Skeletal muscle satellite cell (primary cell): Measurements from ENCODE around the gene LCOR.
"Not testable (repeated sequence)": the region's sequence is repeated elsewhere in the genome, so short reads cannot be mapped to it uniquely, and the experiment has no call there.

Source experiments
- H3K27me3 ChIP-seq: 2 replicates; pipeline ENCODE4 v1.7.0; 2013; ENCODE audit warnings: low read length; ENCODE audit not compliant: control insufficient read depth, insufficient read depth
- H3K36me3 ChIP-seq: 2 replicates; pipeline ENCODE4 v1.7.0; 2013; ENCODE audit warnings: mild to moderate bottlenecking, control low read depth, low read length; ENCODE audit not compliant: insufficient read depth
- H3K4me1 ChIP-seq: 2 replicates; pipeline ENCODE4 v1.7.0; 2013; ENCODE audit warnings: low read length; ENCODE audit not compliant: control insufficient read depth, insufficient read depth
- H3K4me2 ChIP-seq: 2 replicates; pipeline ENCODE4 v1.7.0; 2013; ENCODE audit warnings: mild to moderate bottlenecking, low read length
- H3K4me3 ChIP-seq: 2 replicates; pipeline ENCODE4 v1.7.0; 2013; ENCODE audit warnings: low read length
- H3K9ac ChIP-seq: 2 replicates; pipeline ENCODE4 v1.7.0; 2013; ENCODE audit warnings: mild to moderate bottlenecking, low read depth, low read length, moderate library complexity
- H3K9me3 ChIP-seq: replicated peaks from 2 replicates; pipeline ENCODE4 v1.7.0; 2013; ENCODE audit warnings: mild to moderate bottlenecking, control low read depth, low read length

The LCOR gene

DNA sequence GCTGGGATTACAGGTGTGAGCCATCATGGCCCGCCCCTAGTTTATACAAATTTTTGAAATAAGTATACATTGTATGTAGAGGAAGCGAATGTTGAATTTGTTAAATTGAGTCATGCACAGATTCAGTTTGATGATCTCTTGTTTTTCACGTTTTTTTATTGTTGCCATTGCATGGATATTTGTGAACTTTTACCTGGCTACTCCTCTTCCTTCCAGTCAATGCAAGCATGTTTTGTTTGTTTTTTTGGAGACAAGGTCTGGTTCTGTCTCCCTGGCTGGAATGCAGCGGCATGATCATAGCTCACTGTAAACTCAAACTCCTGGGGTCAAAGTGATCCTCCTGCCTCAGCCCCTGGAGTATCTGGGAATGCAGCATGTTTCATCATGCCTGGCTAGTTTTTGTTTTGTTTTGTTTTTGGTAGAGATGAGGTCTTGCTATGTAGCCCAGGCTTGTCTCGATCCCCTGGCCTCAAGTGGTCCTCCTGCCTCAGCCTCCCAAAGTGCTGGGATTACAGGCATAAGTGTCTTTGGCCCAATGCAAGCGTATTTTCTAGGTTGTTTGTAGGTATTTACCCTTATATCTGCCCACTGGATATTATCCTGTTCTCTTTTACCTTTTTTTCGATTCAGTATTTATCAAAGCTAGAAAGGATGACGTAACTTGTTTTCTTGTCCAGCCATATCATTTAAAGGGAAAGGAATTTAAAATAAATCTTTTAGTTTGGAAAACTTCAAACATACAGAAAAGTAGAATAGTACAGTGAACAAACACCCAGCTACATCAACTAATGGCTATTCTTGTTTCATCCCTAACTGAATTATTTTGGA, 11.0 kb downstream of the LCOR start:
- Histone ChIP-seq H3K4me3 (no peak overlapping the region), H3K36me3 (no peaks in the 10 kb centered on the region), H3K27me3 (no peaks in the 10 kb centered on the region), H3K9me3 (no peaks in the 10 kb centered on the region), H3K9ac (no peak overlapping the region), H3K4me1 (peaks cover 13% of the 10 kb centered on the region), H3K4me2 (no peak overlapping the region)

GRCh38 chr10:96843823-96844222, 11.7 kb downstream of the LCOR start:
- Histone ChIP-seq H3K4me2 (no peak overlapping the region), H3K27me3 (no peaks in the 10 kb centered on the region), H3K9ac (no peak overlapping the region), H3K4me3 (no peak overlapping the region), H3K4me1 (peaks cover 13% of the 10 kb centered on the region), H3K36me3 (no peaks in the 10 kb centered on the region), H3K9me3 (no peaks in the 10 kb centered on the region)

DNA sequence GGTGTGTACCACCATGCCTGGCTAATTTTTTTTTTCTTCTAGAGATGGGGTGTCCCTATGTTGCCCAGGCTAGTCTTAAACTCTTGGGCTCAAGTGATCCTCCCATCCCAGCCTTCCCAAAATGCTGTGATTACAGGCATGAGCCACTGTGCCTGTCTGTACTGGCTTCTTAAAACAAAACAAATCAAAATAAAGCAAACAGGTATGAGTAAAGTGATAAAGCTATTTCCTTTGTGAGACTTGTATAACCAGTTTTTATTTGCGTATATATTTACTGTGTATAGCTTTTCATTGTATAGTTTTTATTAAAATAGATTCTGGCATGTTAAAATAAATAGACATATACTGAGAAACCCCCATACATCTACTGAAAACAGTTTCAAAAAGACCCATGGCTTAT, 14.3 kb downstream of the LCOR start:
- Histone ChIP-seq H3K4me2 (no peak overlapping the region), H3K9ac (no peak overlapping the region), H3K9me3 (no peaks in the 10 kb centered on the region), H3K4me1 (peaks cover 13% of the 10 kb centered on the region), H3K4me3 (no peak overlapping the region), H3K36me3 (no peaks in the 10 kb centered on the region), H3K27me3 (no peaks in the 10 kb centered on the region)

DNA sequence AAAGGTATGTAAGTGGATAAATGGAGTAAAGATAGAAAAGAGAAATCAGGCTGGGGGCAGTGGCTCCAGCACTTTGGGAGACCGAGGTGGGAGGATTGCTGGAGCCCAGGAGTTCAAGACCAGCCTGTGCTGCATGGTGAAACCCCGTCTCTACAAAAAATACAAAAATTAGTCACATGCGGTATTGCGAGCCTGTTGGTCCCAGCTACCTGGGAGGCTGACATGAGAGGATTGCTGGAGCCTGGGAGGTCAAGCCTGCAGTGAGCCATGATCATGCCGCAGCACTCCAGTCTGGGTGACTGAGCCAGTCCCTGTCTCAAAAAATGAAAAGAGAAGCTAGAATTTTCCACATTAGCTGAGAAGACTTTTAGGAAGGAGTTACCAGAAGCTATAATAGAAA, 14.8 kb downstream of the LCOR start:
- no peaks in the 10 kb centered on the region for H3K36me3 ChIP-seq
- no peak overlapping the region for H3K9ac ChIP-seq
- H3K4me1 ChIP-seq, result peaks cover 16% of the 10 kb centered on the region
- H3K4me3 ChIP-seq, result no peak overlapping the region
- H3K4me2 ChIP-seq, result no peak overlapping the region
- H3K27me3 ChIP-seq, result no peaks in the 10 kb centered on the region
- no peaks in the 10 kb centered on the region for H3K9me3 ChIP-seq

GRCh38 chr10:96847356-96847755, 15.3 kb downstream of the LCOR start:
- peaks cover 16% of the 10 kb centered on the region for H3K4me1 ChIP-seq
- H3K9ac ChIP-seq, H3K27me3 ChIP-seq, H3K36me3 ChIP-seq, H3K4me3 ChIP-seq, H3K9me3 ChIP-seq, H3K4me2 ChIP-seq: not testable (repeated sequence)

GRCh38 chr10:96850113-96850512, 18.0 kb downstream of the LCOR start:
- Histone ChIP-seq H3K4me1 (peaks cover 16% of the 10 kb centered on the region), H3K9me3 (no peaks in the 10 kb centered on the region), H3K27me3 (no peaks in the 10 kb centered on the region), H3K4me3 (no peak overlapping the region), H3K9ac (no peak overlapping the region), H3K36me3 (no peaks in the 10 kb centered on the region), H3K4me2 (no peak overlapping the region)

DNA sequence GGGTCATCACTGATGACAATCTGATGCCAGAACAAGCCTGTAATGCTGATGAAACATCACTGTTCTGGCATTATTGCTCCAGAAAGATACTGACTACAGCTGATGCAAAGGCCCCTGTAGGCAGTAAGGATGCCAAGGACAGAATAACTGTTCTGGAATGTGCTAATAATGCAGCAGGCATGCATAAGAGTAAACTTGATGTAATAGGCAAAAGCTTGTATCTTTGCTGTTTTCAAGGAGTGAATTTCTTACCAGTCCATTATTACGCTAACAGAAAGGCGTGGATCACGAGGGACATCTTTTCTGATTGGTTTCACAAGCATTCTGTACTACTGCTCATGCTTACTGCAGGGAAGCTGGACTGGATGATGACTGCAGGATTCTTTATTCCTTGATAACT, 18.7 kb downstream of the LCOR start:
- Histone ChIP-seq H3K9ac (peak overlapping the region; percentile 65), H3K9me3 (no peaks in the 10 kb centered on the region), H3K4me1 (peaks cover 16% of the 10 kb centered on the region), H3K36me3 (no peaks in the 10 kb centered on the region), H3K4me2 (peak overlapping the region; percentile 67), H3K4me3 (no peak overlapping the region), H3K27me3 (no peaks in the 10 kb centered on the region)

- no peaks in the 10 kb centered on the region for H3K36me3 ChIP-seq
- H3K9ac ChIP-seq, result peak overlapping the region; percentile 65
- H3K4me2 ChIP-seq, result peak overlapping the region; percentile 67
- H3K27me3 ChIP-seq, result no peaks in the 10 kb centered on the region
- H3K9me3 ChIP-seq, result no peaks in the 10 kb centered on the region
- H3K4me1 ChIP-seq, result peaks cover 16% of the 10 kb centered on the region
- peak overlapping the region; percentile 34 for H3K4me3 ChIP-seq
Measured at GRCh38 chr10:96851281-96851680, 19.2 kb downstream of the LCOR start.

DNA sequence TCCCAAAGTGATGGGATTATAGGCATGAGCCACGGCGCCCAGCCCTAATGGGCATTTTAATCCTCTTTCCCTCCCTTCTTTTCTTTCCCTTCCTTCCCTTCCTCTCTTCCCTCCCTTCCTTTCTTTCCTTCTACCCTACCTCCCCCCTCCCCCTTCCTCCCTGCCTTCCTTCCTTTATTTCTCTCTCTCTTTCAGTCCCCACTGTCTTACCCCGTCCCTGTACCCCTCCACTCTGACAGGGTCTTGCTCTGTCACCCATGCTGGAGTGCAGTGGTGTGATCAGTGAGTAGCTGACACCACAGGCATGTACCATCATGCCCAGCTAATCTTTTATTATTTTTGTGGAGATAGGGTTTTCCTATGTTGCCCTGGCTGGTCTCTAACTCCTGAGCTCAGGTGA, 24.2 kb downstream of the LCOR start:
- no peaks in the 10 kb centered on the region for H3K27me3 ChIP-seq
- H3K36me3 ChIP-seq, result no peaks in the 10 kb centered on the region
- H3K4me1 ChIP-seq, result peaks cover 24% of the 10 kb centered on the region
- no peak overlapping the region for H3K4me2 ChIP-seq
- no peaks in the 10 kb centered on the region for H3K9me3 ChIP-seq
- H3K9ac ChIP-seq, result no peak overlapping the region
- H3K4me3 ChIP-seq, result no peak overlapping the region

DNA sequence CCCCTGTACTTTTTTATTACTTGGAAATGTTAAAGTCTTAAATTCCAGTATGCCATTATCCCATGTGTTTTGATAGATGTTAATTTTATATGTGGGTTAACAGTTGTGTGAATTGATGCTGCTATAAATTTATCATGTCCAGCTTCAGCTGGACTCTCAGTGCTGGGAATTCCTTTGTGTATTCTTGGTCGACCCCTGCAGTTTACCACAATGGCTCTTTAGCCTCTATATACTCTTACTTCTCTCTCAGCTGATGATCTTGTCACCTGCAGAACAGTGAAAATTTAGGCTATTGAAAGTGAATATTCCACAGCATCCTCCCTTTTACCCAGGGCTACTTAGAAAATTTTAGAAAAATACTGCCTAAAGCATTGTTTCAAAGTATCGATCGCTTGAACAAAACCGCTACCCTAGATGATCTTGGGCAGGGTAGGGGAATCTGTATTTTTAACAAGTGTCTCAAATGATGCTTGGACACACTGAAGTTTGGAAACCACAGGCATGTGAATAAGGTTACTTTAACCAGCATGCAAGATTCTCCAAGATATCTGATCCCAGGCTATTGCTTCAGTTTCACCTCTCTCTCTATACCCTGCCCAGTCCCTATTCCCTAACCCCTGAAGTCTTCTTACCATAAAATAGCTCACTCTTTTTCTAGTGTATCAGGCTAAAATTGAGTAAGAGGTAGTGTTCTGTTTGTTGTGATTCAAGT, 25.4 kb downstream of the LCOR start:
- Histone ChIP-seq H3K9ac (no peak overlapping the region), H3K36me3 (no peaks in the 10 kb centered on the region), H3K27me3 (no peaks in the 10 kb centered on the region), H3K4me2 (no peak overlapping the region), H3K4me1 (peaks cover 19% of the 10 kb centered on the region), H3K4me3 (no peak overlapping the region), H3K9me3 (no peaks in the 10 kb centered on the region)

DNA sequence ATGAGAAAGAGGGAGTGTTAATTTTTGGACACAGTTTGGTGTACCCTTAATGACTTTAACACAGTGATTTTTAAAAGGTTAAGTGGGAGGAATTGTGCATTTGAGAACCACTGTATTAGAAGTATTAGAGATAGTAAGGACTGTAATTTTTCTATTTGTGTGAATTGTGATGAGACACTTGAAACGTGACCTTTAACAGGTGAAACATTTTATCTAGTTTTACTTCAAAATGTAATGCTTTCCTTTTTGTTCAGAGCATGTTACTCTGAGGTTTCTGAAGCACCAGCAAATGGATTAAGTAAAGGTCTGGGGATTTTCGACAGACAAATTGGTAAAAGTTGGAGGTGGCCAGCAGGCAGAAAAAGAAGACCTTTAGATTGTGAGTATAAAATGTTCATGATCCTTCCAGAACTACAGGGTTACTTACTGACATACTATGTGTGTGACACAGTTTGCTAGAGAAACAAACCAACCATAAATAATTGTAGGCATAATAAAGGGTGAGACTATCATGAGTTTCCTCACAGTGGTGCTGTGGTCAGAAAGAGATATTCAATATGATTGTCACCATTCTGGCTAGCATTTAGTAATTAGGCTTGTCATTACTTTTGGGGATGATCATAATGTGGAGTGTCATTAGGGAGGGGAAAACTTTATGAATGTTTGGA, 26.1 kb downstream of the LCOR start:
- Histone ChIP-seq H3K4me3 (no peak overlapping the region), H3K27me3 (no peaks in the 10 kb centered on the region), H3K4me1 (peaks cover 19% of the 10 kb centered on the region), H3K9ac (no peak overlapping the region), H3K36me3 (no peaks in the 10 kb centered on the region), H3K9me3 (no peaks in the 10 kb centered on the region), H3K4me2 (no peak overlapping the region)
